DMS 273 (cell line): Measurements from ENCODE around the gene PFN4.
"Not testable (repeated sequence)": the region's sequence is repeated elsewhere in the genome, so short reads cannot be mapped to it uniquely, and the experiment has no call there.

ENCODE experiments used
- DNase-seq: peaks from one replicate; lab custom pipeline; 2025; ENCODE audit not compliant: unreplicated experiment; lab: John Stamatoyannopoulos, UW

The PFN4 gene

GRCh38 chr2:24111407-24111901 lies 11.7 kb downstream of the PFN4 start:
- DNase-seq: no peak

GRCh38 chr2:24110660-24111303 lies 12.4 kb downstream of the PFN4 start:
- DNase-seq: no peak

- not testable (repeated sequence) for DNase-seq
Observed at GRCh38 chr2:24109431-24109830, 13.7 kb downstream of the PFN4 start.

GRCh38 chr2:24107336-24107735 lies 15.8 kb downstream of the PFN4 start:
- DNase-seq: no peak

GRCh38 chr2:24106786-24107185 lies 16.3 kb downstream of the PFN4 start:
- DNase-seq: no peak

- no peak for DNase-seq
Observed at GRCh38 chr2:24105816-24106215, 17.3 kb downstream of the PFN4 start.

- peak; percentile 43 for DNase-seq
Observed at GRCh38 chr2:24104906-24105305, 18.2 kb downstream of the PFN4 start.

GRCh38 chr2:24104110-24104650 lies 19.0 kb downstream of the PFN4 start:
- no peak for DNase-seq

- DNase-seq: no peak
Observed at GRCh38 chr2:24102677-24103076, 20.5 kb downstream of the PFN4 start.

GRCh38 chr2:24101992-24102391 lies 21.1 kb downstream of the PFN4 start:
- DNase-seq: no peak

GRCh38 chr2:24100732-24101131 lies 22.4 kb downstream of the PFN4 start:
- DNase-seq: not testable (repeated sequence)

- DNase-seq: not testable (repeated sequence)
Observed at GRCh38 chr2:24095171-24095677, 27.9 kb downstream of the PFN4 start.

- DNase-seq: not testable (repeated sequence)
Observed at GRCh38 chr2:24093270-24093669, 29.9 kb downstream of the PFN4 start.

GRCh38 chr2:24088821-24089359 lies 34.2 kb downstream of the PFN4 start:
- no peak for DNase-seq

- no peak for DNase-seq
Observed at GRCh38 chr2:24087032-24087431, 36.1 kb downstream of the PFN4 start.

GRCh38 chr2:24086241-24086640 lies 36.9 kb downstream of the PFN4 start:
- DNase-seq: no peak

- DNase-seq: no peak
Observed at GRCh38 chr2:24085200-24085489, 38.0 kb downstream of the PFN4 start.

GRCh38 chr2:24084386-24085199 lies 38.5 kb downstream of the PFN4 start, which contains the start of gene TP53I3:
TP53I3 (minus strand) TSS chr2:24084834; CDS start chr2:24084326, 508 bp downstream.
- peak; percentile 93 for DNase-seq

GRCh38 chr2:24083567-24084385 lies 39.4 kb downstream of the PFN4 start:
- peak; percentile 83 for DNase-seq

- DNase-seq: no peak
Observed at GRCh38 chr2:24082787-24083566, 40.2 kb downstream of the PFN4 start.
